Liver (tissue), 9 donors: ENCODE measurements around the gene DNAH8. TPM values are rescaled to one million over a fixed set of nuclear protein-coding genes. Genes with fewer than 3 reads are reported as not detected.

Experiments used
- DNase-seq: peaks from one replicate; pipeline ENCODE4 v3.0.0-alpha.2; 2017; ENCODE audit warnings: low spot score
- H3K27ac ChIP-seq, 2 donors: one replicate each; pipeline ENCODE4 v1.7.0; 2013; ENCODE audit warnings: inconsistent platforms in 2 of 2, low read length in 2 of 2, control low read depth in 1 of 2, low read depth in 1 of 2, mild to moderate bottlenecking in 1 of 2
- H3K27me3 ChIP-seq, 4 donors: one replicate each; pipeline versions ENCODE4 v1.6.1 to v1.7.0; 2013; ENCODE audit warnings: low read length in 3 of 4, inconsistent platforms in 1 of 4, mild to moderate bottlenecking in 1 of 4, moderate library complexity in 1 of 4; ENCODE audit not compliant: control insufficient read depth in 4 of 4, insufficient read depth in 4 of 4
- H3K36me3 ChIP-seq, 4 donors: one replicate each; pipeline versions ENCODE4 v1.6.1 to v1.7.0; 2013; ENCODE audit warnings: low read length in 3 of 4, mild to moderate bottlenecking in 3 of 4, low read depth in 1 of 4, moderate library complexity in 1 of 4; ENCODE audit not compliant: control insufficient read depth in 4 of 4, insufficient read depth in 3 of 4
- H3K4me1 ChIP-seq, 4 donors: one replicate each; pipeline versions ENCODE4 v1.6.1 to v1.7.0; 2013; ENCODE audit warnings: low read length in 3 of 4, mild to moderate bottlenecking in 3 of 4, moderate library complexity in 1 of 4; ENCODE audit not compliant: control insufficient read depth in 4 of 4, insufficient read depth in 4 of 4
- H3K4me3 ChIP-seq, 3 donors: one replicate each; pipeline versions ENCODE4 v1.6.1 to v1.7.0; 2013; ENCODE audit warnings: low read length in 3 of 3, control low read depth in 1 of 3, low read depth in 1 of 3, mild to moderate bottlenecking in 1 of 3
- H3K9ac ChIP-seq, 2 donors: one replicate each; pipeline ENCODE4 v1.7.0; 2013; ENCODE audit warnings: low read length in 2 of 2, mild to moderate bottlenecking in 2 of 2, moderate library complexity in 2 of 2, control low read depth in 1 of 2, low read depth in 1 of 2
- H3K9me3 ChIP-seq, 4 donors: one replicate each; pipeline versions ENCODE4 v1.6.1 to v1.7.0; 2013; ENCODE audit warnings: low read length in 3 of 4; ENCODE audit not compliant: control insufficient read depth in 4 of 4
- EGR1 ChIP-seq, 2 donors: IDR thresholded peaks; 2 replicates each; pipeline ENCODE4 v1.6.1; 2016 to 2018; ENCODE audit warnings: antibody characterized with exemption in 2 of 2, low read depth in 2 of 2
- FOXA2 ChIP-seq: IDR thresholded peaks from 2 replicates; pipeline ENCODE4 v1.6.1; 2016; ENCODE audit warnings: antibody characterized with exemption
- GABPA ChIP-seq, 2 donors: IDR thresholded peaks in 1 of 2; conservative IDR thresholded peaks in 1 of 2; 2 replicates each; pipeline ENCODE4 v1.6.1; 2016; ENCODE audit warnings: antibody characterized with exemption in 2 of 2, mild to moderate bottlenecking in 1 of 2, moderate library complexity in 1 of 2
- HNF4G ChIP-seq: IDR thresholded peaks from 2 replicates; pipeline ENCODE4 v1.6.1; 2016; ENCODE audit warnings: antibody characterized with exemption
- JUND ChIP-seq, 2 donors: IDR thresholded peaks; 2 replicates each; pipeline ENCODE4 v1.6.1; 2016; ENCODE audit warnings: antibody characterized with exemption in 2 of 2
- NR2F2 ChIP-seq: IDR thresholded peaks from 2 replicates; pipeline ENCODE4 v1.6.1; 2016; ENCODE audit warnings: antibody characterized with exemption
- TAF1 ChIP-seq: conservative IDR thresholded peaks from 2 replicates; pipeline ENCODE4 v1.6.1; 2016; ENCODE audit warnings: antibody characterized with exemption, mild to moderate bottlenecking
- WGBS: extraction: QIAGEN DNeasy Blood & Tissue Kit; methylation state at CpG from one replicate; pipeline ENCODE4 v1.1.7; 2013; 5-methylcytosine and 5-hydroxymethylcytosine counted together
- polyA plus RNA-seq, 2 donors: library from polyadenylated mRNA; stranded (reverse) in 1 of 2; unstranded in 1 of 2; fragments of 200-250 nt in 1 of 2; fragments of >200 nt in 1 of 2; fragmentation: Nextera tagmentation in 1 of 2; extraction: Ambion mirVana in 1 of 2; gene quantifications; one replicate each; pipeline versions ENCODE4 v1.2.1 to v1.2.3, GENCODE V29; 2013 to 2015
- total RNA-seq, 2 donors: library from RNA; depleted of rRNA; stranded (reverse); fragments of >200 nt; gene quantifications; one replicate each; pipeline ENCODE4 v1.2.3, GENCODE V29; 2014
- TF ChIP-seq, protein P1 (sequence below): fragments of 150-350 bp; IDR thresholded peaks from 2 replicates; pipeline ENCODE4 v1.5.1; 2017; ENCODE audit warnings: improper control_type of control experiment, low read depth, low read length; ENCODE audit not compliant: missing input control
- TF ChIP-seq, protein P2 (sequence below): IDR thresholded peaks from 2 replicates; pipeline ENCODE4 v1.6.1; 2016; ENCODE audit warnings: antibody characterized with exemption
- TF ChIP-seq, protein P3 (sequence below): IDR thresholded peaks from 2 replicates; pipeline ENCODE4 v1.6.1; 2016; ENCODE audit warnings: antibody characterized with exemption
- TF ChIP-seq, protein P4 (sequence below): IDR thresholded peaks from 2 replicates; pipeline ENCODE4 v1.6.1; 2016; ENCODE audit warnings: antibody characterized with exemption
- TF ChIP-seq, protein P5 (sequence below): IDR thresholded peaks from 2 replicates; pipeline ENCODE4 v1.6.1; 2016; ENCODE audit warnings: antibody characterized with exemption, mild to moderate bottlenecking
- donor health status: healthy.
- donor health status: healthy.
- donor health status: healthy.
- donor health status: healthy.
- donor health status: healthy.

Gene DNAH8
- total and polyA plus RNA-seq, 4 donors, result under 0.01 to 0.05 TPM; not detected in 2

DNA sequence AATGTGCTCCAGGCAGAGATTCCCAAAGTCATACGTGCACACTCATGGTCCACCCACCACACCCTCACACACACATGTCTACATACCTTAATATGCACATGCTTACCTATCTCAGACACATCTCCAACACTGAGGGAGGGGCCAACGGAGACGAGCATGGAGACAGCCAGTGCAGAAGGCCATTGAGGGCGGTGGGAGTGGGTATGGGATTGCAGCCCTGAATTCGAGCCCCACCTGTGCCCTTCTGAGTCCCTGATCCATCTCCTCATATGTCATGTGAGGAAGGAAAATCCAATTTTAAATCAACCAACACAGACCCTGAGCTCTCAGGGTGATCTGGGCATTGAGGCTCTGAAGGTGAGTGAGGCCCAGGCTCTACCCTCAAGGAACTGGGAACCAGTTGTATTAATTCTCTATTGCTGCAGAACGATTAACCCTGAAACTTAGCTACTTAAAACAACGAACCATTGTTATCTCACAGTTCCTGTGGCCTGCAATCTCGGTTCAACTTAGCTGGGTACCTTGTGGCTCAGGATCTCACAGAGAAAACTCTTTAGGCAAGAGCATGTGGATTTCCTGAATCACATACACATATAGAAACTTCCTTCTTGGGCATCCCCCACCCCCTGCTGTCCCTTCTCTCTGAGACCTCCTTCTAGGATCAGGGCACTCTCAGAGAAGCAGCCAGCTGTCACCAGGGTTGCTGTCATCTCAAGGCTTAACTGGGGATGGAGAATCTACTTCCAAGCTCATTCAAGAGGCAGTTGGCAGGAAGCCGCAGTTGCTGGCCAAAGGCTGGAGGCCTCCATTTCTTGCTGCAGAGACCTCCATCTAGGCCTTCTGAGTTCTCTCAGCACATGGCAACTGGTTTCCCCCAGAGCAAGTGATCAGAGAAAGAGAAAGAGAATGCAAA, 361.8 kb downstream of the DNAH8 start:
- no peaks in the 10 kb centered on the region for H3K9me3 ChIP-seq
- WGBS, result 80% methylated on average over 9 of the region's 9 CpGs
- no peak overlapping the region for H3K4me3 ChIP-seq
- H3K27me3 ChIP-seq, result no peaks in the 10 kb centered on the region
- TF ChIP-seq, protein P1, sequence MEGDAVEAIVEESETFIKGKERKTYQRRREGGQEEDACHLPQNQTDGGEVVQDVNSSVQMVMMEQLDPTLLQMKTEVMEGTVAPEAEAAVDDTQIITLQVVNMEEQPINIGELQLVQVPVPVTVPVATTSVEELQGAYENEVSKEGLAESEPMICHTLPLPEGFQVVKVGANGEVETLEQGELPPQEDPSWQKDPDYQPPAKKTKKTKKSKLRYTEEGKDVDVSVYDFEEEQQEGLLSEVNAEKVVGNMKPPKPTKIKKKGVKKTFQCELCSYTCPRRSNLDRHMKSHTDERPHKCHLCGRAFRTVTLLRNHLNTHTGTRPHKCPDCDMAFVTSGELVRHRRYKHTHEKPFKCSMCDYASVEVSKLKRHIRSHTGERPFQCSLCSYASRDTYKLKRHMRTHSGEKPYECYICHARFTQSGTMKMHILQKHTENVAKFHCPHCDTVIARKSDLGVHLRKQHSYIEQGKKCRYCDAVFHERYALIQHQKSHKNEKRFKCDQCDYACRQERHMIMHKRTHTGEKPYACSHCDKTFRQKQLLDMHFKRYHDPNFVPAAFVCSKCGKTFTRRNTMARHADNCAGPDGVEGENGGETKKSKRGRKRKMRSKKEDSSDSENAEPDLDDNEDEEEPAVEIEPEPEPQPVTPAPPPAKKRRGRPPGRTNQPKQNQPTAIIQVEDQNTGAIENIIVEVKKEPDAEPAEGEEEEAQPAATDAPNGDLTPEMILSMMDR, result no peak
- TF ChIP-seq FOXA2 (no peak), EGR1 (IDR thresholded peaks at IDR 0.05; ENCODE audit: low read depth in 2 of 2) (no peak)
- TF ChIP-seq, protein P2, sequence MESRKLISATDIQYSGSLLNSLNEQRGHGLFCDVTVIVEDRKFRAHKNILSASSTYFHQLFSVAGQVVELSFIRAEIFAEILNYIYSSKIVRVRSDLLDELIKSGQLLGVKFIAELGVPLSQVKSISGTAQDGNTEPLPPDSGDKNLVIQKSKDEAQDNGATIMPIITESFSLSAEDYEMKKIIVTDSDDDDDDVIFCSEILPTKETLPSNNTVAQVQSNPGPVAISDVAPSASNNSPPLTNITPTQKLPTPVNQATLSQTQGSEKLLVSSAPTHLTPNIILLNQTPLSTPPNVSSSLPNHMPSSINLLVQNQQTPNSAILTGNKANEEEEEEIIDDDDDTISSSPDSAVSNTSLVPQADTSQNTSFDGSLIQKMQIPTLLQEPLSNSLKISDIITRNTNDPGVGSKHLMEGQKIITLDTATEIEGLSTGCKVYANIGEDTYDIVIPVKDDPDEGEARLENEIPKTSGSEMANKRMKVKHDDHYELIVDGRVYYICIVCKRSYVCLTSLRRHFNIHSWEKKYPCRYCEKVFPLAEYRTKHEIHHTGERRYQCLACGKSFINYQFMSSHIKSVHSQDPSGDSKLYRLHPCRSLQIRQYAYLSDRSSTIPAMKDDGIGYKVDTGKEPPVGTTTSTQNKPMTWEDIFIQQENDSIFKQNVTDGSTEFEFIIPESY, result no peak
- no peaks in the 10 kb centered on the region for H3K4me1 ChIP-seq
- no peaks in the 10 kb centered on the region for H3K36me3 ChIP-seq
- H3K27ac ChIP-seq, result no peak overlapping the region
- DNase-seq, result no peak
- no peak overlapping the region for H3K9ac ChIP-seq

DNA sequence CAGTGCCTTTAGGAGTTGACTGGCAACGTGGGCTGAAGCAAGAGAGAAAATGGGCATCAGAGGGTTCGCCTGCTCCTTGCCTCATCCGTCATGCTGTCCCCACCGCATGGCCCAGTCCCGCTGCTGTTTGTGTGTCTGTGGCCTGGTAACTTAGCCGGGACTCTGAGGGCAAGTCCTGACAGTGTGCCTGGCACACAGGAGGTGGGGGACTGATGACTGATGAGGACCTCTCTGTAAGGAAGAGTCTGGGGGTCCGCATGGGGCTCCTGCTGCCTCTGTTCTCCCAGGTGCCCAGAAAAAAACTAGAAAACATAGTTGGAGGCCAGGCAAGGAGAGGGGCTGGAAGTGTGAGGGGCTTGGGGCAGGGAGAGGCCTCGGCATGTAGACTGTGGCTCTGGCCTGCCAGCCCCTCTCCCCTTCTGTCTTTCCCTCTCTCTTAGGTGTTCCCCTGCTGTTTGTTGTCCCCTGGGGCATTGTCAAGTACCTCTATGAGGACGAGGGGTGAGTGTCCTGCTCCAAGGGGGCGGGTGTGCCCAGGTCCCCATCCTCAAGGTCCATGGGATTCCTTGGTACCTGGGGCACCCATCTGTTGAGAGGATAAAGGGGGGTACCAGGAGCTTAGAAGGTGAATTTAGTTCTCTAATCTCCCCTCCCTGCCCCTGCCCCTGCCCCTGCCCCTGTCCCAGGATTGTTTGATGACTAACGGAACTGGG, 362.9 kb downstream of the DNAH8 start:
- H3K27ac ChIP-seq, result no peak overlapping the region
- no peaks in the 10 kb centered on the region for H3K4me1 ChIP-seq
- H3K9ac ChIP-seq, result no peak overlapping the region
- 89% methylated on average over 11 of the region's 11 CpGs for WGBS
- TF ChIP-seq, protein P1, result no peak
- TF ChIP-seq, protein P3, sequence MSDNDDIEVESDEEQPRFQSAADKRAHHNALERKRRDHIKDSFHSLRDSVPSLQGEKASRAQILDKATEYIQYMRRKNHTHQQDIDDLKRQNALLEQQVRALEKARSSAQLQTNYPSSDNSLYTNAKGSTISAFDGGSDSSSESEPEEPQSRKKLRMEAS, result no peak
- TF ChIP-seq FOXA2 (no peak), HNF4G (no peak), JUND (IDR thresholded peaks at IDR 0.05) (no peak), GABPA (IDR thresholded peaks at IDR 0.05 in 1 of 2, conservative IDR thresholded peaks at IDR 0.05 in 1 of 2) (no peak), TAF1 (no peak), NR2F2 (no peak)
- TF ChIP-seq, protein P4, sequence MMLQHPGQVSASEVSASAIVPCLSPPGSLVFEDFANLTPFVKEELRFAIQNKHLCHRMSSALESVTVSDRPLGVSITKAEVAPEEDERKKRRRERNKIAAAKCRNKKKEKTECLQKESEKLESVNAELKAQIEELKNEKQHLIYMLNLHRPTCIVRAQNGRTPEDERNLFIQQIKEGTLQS, result no peak
- TF ChIP-seq, protein P5, sequence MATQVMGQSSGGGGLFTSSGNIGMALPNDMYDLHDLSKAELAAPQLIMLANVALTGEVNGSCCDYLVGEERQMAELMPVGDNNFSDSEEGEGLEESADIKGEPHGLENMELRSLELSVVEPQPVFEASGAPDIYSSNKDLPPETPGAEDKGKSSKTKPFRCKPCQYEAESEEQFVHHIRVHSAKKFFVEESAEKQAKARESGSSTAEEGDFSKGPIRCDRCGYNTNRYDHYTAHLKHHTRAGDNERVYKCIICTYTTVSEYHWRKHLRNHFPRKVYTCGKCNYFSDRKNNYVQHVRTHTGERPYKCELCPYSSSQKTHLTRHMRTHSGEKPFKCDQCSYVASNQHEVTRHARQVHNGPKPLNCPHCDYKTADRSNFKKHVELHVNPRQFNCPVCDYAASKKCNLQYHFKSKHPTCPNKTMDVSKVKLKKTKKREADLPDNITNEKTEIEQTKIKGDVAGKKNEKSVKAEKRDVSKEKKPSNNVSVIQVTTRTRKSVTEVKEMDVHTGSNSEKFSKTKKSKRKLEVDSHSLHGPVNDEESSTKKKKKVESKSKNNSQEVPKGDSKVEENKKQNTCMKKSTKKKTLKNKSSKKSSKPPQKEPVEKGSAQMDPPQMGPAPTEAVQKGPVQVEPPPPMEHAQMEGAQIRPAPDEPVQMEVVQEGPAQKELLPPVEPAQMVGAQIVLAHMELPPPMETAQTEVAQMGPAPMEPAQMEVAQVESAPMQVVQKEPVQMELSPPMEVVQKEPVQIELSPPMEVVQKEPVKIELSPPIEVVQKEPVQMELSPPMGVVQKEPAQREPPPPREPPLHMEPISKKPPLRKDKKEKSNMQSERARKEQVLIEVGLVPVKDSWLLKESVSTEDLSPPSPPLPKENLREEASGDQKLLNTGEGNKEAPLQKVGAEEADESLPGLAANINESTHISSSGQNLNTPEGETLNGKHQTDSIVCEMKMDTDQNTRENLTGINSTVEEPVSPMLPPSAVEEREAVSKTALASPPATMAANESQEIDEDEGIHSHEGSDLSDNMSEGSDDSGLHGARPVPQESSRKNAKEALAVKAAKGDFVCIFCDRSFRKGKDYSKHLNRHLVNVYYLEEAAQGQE, result no peak
- DNase-seq, result no peak
- no peak overlapping the region for H3K4me3 ChIP-seq
- H3K27me3 ChIP-seq, result no peaks in the 10 kb centered on the region
- H3K36me3 ChIP-seq, result no peaks in the 10 kb centered on the region
- H3K9me3 ChIP-seq, result no peaks in the 10 kb centered on the region
